MM.1S (cell line): ENCODE data around the gene BARX2.

Experiments
- DNase-seq: peaks from one replicate; pipeline ENCODE4 v3.0.0-alpha.2; 2015
- H2AFZ ChIP-seq: fragments of 300-600 bp; sonication (generic); 2 replicates; pipeline ENCODE4 v1.6.0; 2016; ENCODE audit warnings: antibody characterized with exemption, low read length
- H3F3A ChIP-seq: fragments of 300-600 bp; sonication (generic); 2 replicates; pipeline ENCODE4 v1.6.1; 2016; ENCODE audit warnings: mild to moderate bottlenecking, antibody characterized with exemption, low read length, moderate library complexity, mixed read lengths; ENCODE audit not compliant: insufficient read depth
- H3K27ac ChIP-seq: fragments of 300-600 bp; sonication (generic); 2 replicates; pipeline ENCODE4 v1.5.1; 2016; ENCODE audit warnings: mild to moderate bottlenecking, low read length
- H3K27me3 ChIP-seq: fragments of 300-600 bp; sonication (generic); replicated peaks from 2 replicates; pipeline ENCODE4 v1.6.0; 2016; ENCODE audit warnings: low read length; ENCODE audit not compliant: insufficient read depth
- H3K36me3 ChIP-seq: fragments of 300-600 bp; sonication (generic); replicated peaks from 2 replicates; pipeline ENCODE4 v1.6.1; 2016; ENCODE audit warnings: mild to moderate bottlenecking, low read length, mixed read lengths; ENCODE audit not compliant: insufficient read depth
- H3K4me1 ChIP-seq: fragments of 300-600 bp; sonication (generic); 2 replicates; pipeline ENCODE4 v1.6.1; 2016; ENCODE audit warnings: low read length, mixed read lengths
- H3K4me2 ChIP-seq: fragments of 300-600 bp; sonication (generic); 2 replicates; pipeline ENCODE4 v1.6.0; 2016; ENCODE audit warnings: low read depth, low read length
- H3K4me3 ChIP-seq: fragments of 300-600 bp; sonication (generic); 2 replicates; pipeline ENCODE4 v1.5.1; 2016; ENCODE audit warnings: low read length, mixed read lengths
- H3K79me2 ChIP-seq: fragments of 300-600 bp; sonication (generic); 2 replicates; pipeline ENCODE4 v1.6.1; 2016; ENCODE audit warnings: mixed run types, low read length, mixed read lengths
- H3K9ac ChIP-seq: fragments of 300-600 bp; sonication (generic); 2 replicates; pipeline ENCODE4 v1.6.1; 2016; ENCODE audit warnings: low read length, mixed read lengths
- H3K9me2 ChIP-seq: fragments of 300-600 bp; sonication (generic); replicated peaks from 2 replicates; pipeline ENCODE4 v1.6.1; 2016; ENCODE audit warnings: mild to moderate bottlenecking, low read length, mixed read lengths; ENCODE audit not compliant: insufficient read depth
- H3K9me3 ChIP-seq: fragments of 300-600 bp; sonication (generic); replicated peaks from 2 replicates; pipeline ENCODE4 v1.6.1; 2016; ENCODE audit warnings: mild to moderate bottlenecking, low read length, mixed read lengths; ENCODE audit not compliant: insufficient read depth
- H4K20me1 ChIP-seq: fragments of 300-600 bp; sonication (generic); 2 replicates; pipeline ENCODE4 v1.6.1; 2016; ENCODE audit warnings: mild to moderate bottlenecking, low read length, moderate library complexity, mixed read lengths; ENCODE audit not compliant: insufficient read depth
- CTCF ChIP-seq: fragments of 300-600 bp; sonication (generic); IDR thresholded peaks from 2 replicates; pipeline ENCODE4 v1.5.1; 2016; ENCODE audit warnings: antibody characterized with exemption, low read length, mixed read lengths
- EZH2 ChIP-seq: fragments of 300-600 bp; sonication (generic); optimal IDR thresholded peaks from 2 replicates; pipeline ENCODE3; 2017; ENCODE audit warnings: low read depth, mild to moderate bottlenecking, antibody characterized with exemption, low read length, mixed read lengths
- EZH2phosphoT487 ChIP-seq: fragments of 300-600 bp; sonication (generic); IDR thresholded peaks from 2 replicates; pipeline ENCODE4 v1.6.1; 2018; ENCODE audit warnings: antibody characterized with exemption, low read length

BARX2 gene

GRCh38 chr11:129394709-129395108 lies 19.1 kb downstream of the BARX2 start:
- Histone ChIP-seq H3K4me2 (peak overlapping the region; percentile 40), H3K4me1 (peaks cover 61% of the 10 kb centered on the region), H3K9me3 (no peaks in the 10 kb centered on the region), H3K79me2 (peaks cover 97% of the 10 kb centered on the region), H3K27ac (peak overlapping the region; percentile 74; the same call in 1 of the 2 replicates), H3K9me2 (no peaks in the 10 kb centered on the region), H3K9ac (peak overlapping the region; percentile 63; the same call in 1 of the 2 replicates), H2AFZ (no peak overlapping the region), H3K36me3 (0 out of 2 replicates have a peak, but pooled peaks cover 2% of the 10 kb centered on the region), H3K4me3 (no peak overlapping the region), H3F3A (peaks cover 23% of the 10 kb centered on the region), H4K20me1 (peaks cover under 1% of the 10 kb centered on the region; the same call in 1 of the 2 replicates), H3K27me3 (no peaks in the 10 kb centered on the region)
- DNase-seq, result peak; percentile 90
- TF ChIP-seq EZH2, result no peak
- no peak for TF ChIP-seq EZH2phosphoT487
- no peak for TF ChIP-seq CTCF

- Histone ChIP-seq H3K36me3 (0 out of 2 replicates have a peak, but pooled peaks cover 2% of the 10 kb centered on the region), H3K4me1 (peaks cover 54% of the 10 kb centered on the region), H3K9me2 (no peaks in the 10 kb centered on the region), H3K9me3 (no peaks in the 10 kb centered on the region), H3K27me3 (no peaks in the 10 kb centered on the region), H3K79me2 (peaks cover 97% of the 10 kb centered on the region), H3K4me2 (peak overlapping the region; percentile 40), H4K20me1 (no peaks in the 10 kb centered on the region), H3K4me3 (no peak overlapping the region), H3K27ac (peak overlapping the region; percentile 74; the same call in 1 of the 2 replicates), H3F3A (peaks cover 23% of the 10 kb centered on the region), H3K9ac (peak overlapping the region; percentile 63; the same call in 1 of the 2 replicates), H2AFZ (no peak overlapping the region)
- TF ChIP-seq CTCF (no peak), EZH2 (no peak), EZH2phosphoT487 (no peak)
- no peak for DNase-seq
Observed at GRCh38 chr11:129395432-129395831, 19.8 kb downstream of the BARX2 start.

- no peak for DNase-seq
- Histone ChIP-seq H3K27me3 (no peaks in the 10 kb centered on the region), H3K79me2 (peaks cover 97% of the 10 kb centered on the region), H3F3A (peaks cover 20% of the 10 kb centered on the region), H3K27ac (no peak overlapping the region), H3K4me2 (no peak overlapping the region), H3K9ac (no peak overlapping the region), H3K4me3 (no peak overlapping the region), H4K20me1 (no peaks in the 10 kb centered on the region), H3K4me1 (peaks cover 49% of the 10 kb centered on the region), H3K9me2 (no peaks in the 10 kb centered on the region), H3K36me3 (0 out of 2 replicates have a peak, but pooled peaks cover 2% of the 10 kb centered on the region), H2AFZ (no peak overlapping the region), H3K9me3 (no peaks in the 10 kb centered on the region)
- no peak for TF ChIP-seq EZH2
- no peak for TF ChIP-seq CTCF
- TF ChIP-seq EZH2phosphoT487, result no peak
Observed at GRCh38 chr11:129395883-129396282, 20.2 kb downstream of the BARX2 start.
